Breast epithelium (tissue), 4 donors: ENCODE results near the gene GNB5. TPM values are rescaled to one million over a fixed set of nuclear protein-coding genes. Genes with fewer than 3 reads are reported as not detected.

Experiments used
- DNase-seq, 2 donors: peaks; one replicate each; pipeline ENCODE4 v3.0.0-alpha.2; 2019; ENCODE audit warnings: low spot score in 2 of 2
- H3K27ac ChIP-seq, 2 donors: fragments of 200-600 bp; sonication (generic) in 1 of 2; one replicate each; pipeline ENCODE4 v1.5.1; 2016 to 2019; ENCODE audit warnings: mild to moderate bottlenecking in 1 of 2
- H3K27me3 ChIP-seq, 2 donors: fragments of 200-600 bp; sonication (generic) in 1 of 2; one replicate each; pipeline versions ENCODE4 v1.5.1 to v1.6.0; 2017 to 2019; ENCODE audit warnings: control low read depth in 1 of 2, mild to moderate bottlenecking in 1 of 2
- H3K36me3 ChIP-seq: fragments of 200-600 bp; one replicate; pipeline ENCODE4 v1.5.1; 2019
- H3K4me1 ChIP-seq, 2 donors: fragments of 200-600 bp; sonication (generic); one replicate each; pipeline ENCODE4 v1.5.1; 2016 to 2019; ENCODE audit warnings: control low read depth in 1 of 2
- H3K4me3 ChIP-seq, 3 donors: fragments of 200-600 bp; sonication (generic); 1 replicate in 2 of 3; 2 replicates in 1 of 3; pipeline ENCODE4 v1.5.1; 2016 to 2019; ENCODE audit warnings: mild to moderate bottlenecking in 3 of 3, moderate library complexity in 2 of 3
- H3K9me3 ChIP-seq, 2 donors: fragments of 200-600 bp; sonication (generic) in 1 of 2; one replicate each; pipeline ENCODE4 v1.5.1; 2016 to 2019; ENCODE audit warnings: control low read depth in 1 of 2
- POLR2A ChIP-seq: fragments of 450-650 bp; IDR thresholded peaks from one replicate; pipeline ENCODE4 v1.6.1; 2016; ENCODE audit warnings: antibody characterized with exemption, mild to moderate bottlenecking, moderate library complexity
- POLR2AphosphoS5 ChIP-seq, 3 donors: sonication (generic); formaldehyde crosslinking; IDR thresholded peaks; one replicate each; pipeline ENCODE4 v1.6.1; 2017; ENCODE audit warnings: antibody characterized with exemption in 3 of 3
- intact Hi-C: fragments of 100-400 bp; cut with DNase I; formaldehyde crosslinking; loops from one replicate; pipeline ENCODE4 v1.15.1; 2023; ENCODE audit warnings: low total_unique reads
- total RNA-seq, 3 donors: library from RNA; depleted of rRNA; stranded (reverse); fragments of >200 nt; gene quantifications; one replicate each; pipeline ENCODE4 v1.1.0, GENCODE V29; 2016
- TF ChIP-seq, protein P1 (sequence below), 3 donors: fragments of 450-650 bp; IDR thresholded peaks; one replicate each; pipeline ENCODE4 v1.5.1; 2016 to 2017; ENCODE audit warnings: antibody characterized with exemption in 3 of 3, mild to moderate bottlenecking in 3 of 3, moderate library complexity in 3 of 3

Gene GNB5
- total RNA-seq, 3 donors from 2014 or later: 18.9 to 43.9 (median 43.9) TPM

DNA sequence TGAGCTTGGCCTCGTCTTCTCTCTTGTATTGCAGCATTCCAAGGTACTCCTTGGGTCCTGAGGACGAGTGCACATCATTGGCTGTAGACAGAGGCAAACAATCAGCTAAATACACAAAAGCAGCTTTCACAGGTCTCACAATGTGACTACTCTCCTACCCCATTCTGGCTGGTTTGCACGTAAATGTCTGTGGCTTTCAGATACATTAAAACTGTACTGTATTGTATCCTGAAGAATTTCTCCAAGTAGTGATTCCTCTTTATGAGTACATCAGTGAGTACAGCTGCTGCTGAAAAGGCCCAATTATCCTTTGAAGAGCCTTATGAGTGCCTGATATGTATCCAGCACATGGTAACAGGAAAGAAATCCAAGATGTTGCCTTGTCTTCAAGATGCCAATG, 22.0 kb upstream of the GNB5 start:
- Histone ChIP-seq H3K4me3 (no peak overlapping the region), H3K9me3 (no peaks in the 10 kb centered on the region), H3K27ac (no peak overlapping the region), H3K36me3 (no peaks in the 10 kb centered on the region), H3K4me1 (no peaks in the 10 kb centered on the region), H3K27me3 (no peaks in the 10 kb centered on the region)
- no peak for DNase-seq
- TF ChIP-seq POLR2A: no peak
- no peak for TF ChIP-seq POLR2AphosphoS5 (IDR thresholded peaks at IDR 0.05)
- TF ChIP-seq, protein P1, sequence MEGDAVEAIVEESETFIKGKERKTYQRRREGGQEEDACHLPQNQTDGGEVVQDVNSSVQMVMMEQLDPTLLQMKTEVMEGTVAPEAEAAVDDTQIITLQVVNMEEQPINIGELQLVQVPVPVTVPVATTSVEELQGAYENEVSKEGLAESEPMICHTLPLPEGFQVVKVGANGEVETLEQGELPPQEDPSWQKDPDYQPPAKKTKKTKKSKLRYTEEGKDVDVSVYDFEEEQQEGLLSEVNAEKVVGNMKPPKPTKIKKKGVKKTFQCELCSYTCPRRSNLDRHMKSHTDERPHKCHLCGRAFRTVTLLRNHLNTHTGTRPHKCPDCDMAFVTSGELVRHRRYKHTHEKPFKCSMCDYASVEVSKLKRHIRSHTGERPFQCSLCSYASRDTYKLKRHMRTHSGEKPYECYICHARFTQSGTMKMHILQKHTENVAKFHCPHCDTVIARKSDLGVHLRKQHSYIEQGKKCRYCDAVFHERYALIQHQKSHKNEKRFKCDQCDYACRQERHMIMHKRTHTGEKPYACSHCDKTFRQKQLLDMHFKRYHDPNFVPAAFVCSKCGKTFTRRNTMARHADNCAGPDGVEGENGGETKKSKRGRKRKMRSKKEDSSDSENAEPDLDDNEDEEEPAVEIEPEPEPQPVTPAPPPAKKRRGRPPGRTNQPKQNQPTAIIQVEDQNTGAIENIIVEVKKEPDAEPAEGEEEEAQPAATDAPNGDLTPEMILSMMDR (IDR thresholded peaks at IDR 0.05): no peak
- intact Hi-C loops: no loop called here

DNA sequence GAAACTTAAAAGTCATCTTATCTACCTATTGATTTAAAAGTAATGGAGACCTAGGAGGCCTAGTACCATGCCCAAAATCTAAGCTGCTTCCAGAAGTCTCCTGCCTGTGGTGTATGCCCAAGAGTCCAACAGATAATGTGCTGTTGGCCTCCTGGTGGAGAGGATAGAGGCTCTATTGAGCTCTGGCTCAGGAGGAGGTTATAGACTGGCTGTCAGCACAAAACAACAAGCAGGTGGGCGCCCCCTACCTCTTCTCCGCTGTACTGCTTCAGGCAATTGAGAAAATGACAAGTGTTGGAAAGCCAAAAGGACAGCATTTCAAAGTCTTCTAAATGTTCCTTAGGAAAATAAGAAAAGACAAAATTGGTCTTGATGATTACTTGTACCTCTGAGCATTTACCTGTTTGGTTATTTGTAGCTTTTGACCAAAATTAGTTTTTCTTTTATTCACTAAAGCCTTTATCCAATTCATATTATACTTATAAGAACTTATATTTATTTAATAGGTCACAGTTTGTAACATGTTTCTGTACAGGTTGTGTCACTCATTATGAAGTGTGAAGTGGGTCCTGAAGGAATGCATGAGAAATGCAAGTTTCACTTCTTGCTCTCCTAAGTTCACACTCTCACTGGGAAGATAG, 17.2 kb upstream of the GNB5 start:
- Histone ChIP-seq H3K4me1 (no peaks in the 10 kb centered on the region), H3K27ac (no peak overlapping the region), H3K9me3 (no peaks in the 10 kb centered on the region), H3K27me3 (no peaks in the 10 kb centered on the region), H3K36me3 (no peaks in the 10 kb centered on the region), H3K4me3 (no peak overlapping the region)
- intact Hi-C loops: no loop called here
- TF ChIP-seq, protein P1 (IDR thresholded peaks at IDR 0.05): peak; percentile 15 to 39 (median 30)
- TF ChIP-seq POLR2A (no peak), POLR2AphosphoS5 (IDR thresholded peaks at IDR 0.05) (no peak)
- DNase-seq: no peak

DNA sequence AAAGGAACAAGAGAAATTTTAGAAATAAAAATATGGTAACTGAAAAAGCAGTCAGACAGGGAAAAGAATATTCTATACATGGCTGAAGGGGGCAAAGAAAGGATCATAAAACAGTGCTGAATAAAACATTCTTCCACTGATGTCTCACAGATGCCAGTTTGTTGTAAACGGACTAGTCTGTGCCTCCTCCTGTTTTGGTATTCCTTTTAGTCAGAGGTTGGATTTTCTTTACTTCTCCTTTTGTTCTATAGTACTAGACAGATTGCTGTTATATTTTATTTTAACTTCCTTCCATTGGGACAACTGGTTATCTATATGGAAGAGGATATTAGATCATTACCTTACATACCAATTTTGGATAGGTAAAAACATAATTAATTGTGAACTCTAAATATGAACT, 16.0 kb upstream of the GNB5 start:
- Histone ChIP-seq H3K9me3 (no peaks in the 10 kb centered on the region), H3K36me3 (no peaks in the 10 kb centered on the region), H3K4me1 (no peaks in the 10 kb centered on the region), H3K27me3 (no peaks in the 10 kb centered on the region), H3K27ac (no peak overlapping the region), H3K4me3 (no peak overlapping the region)
- TF ChIP-seq POLR2AphosphoS5 (IDR thresholded peaks at IDR 0.05): no peak
- no peak for TF ChIP-seq POLR2A
- TF ChIP-seq, protein P1 (IDR thresholded peaks at IDR 0.05): no peak
- no peak for DNase-seq
- intact Hi-C loops: no loop called here

DNA sequence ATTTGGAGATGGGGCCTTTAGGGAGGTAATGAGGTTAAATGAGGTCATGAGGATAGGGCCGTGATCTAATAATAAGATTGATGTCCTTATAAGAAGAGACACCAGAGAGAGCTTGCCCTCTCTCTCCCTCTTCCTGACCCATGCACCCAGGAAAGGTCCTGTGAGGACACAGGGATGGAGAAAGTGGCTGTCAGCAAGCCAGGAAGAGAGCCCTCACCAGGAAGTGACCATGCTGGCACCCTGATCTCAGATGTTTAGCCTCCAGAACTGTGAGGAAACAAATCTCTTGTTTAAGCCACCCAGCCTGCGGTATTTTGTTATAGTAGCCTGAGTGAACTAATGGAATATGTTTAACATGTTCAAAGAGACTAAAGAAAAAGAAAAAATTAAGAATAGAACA, 15.3 kb upstream of the GNB5 start:
- intact Hi-C loops: no loop called here
- Histone ChIP-seq H3K4me1 (no peaks in the 10 kb centered on the region), H3K27me3 (no peaks in the 10 kb centered on the region)

DNA sequence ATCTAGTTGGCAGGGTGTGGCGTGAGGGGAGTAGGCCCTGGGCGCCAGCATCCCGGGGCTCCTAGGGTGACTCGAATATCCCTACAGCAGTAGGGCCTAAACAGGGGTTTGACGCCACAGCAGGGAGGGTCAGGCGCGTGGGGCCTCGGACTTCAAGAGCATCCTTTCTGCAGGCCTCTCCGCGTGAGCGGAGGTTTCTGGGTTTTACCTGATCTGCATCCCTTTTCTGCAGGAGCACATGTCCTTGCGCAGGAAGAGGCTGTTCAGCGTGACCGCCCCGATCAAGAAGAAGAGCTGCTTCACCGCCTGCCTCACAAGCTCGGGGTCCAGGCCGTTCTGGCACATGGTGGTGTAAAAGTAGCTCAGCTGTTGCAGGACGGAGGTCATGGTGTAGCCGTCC, 13.5 kb upstream of the GNB5 start:
- no peak overlapping the region for H3K27ac ChIP-seq
- no peaks in the 10 kb centered on the region for H3K36me3 ChIP-seq
- no peak for DNase-seq
- intact Hi-C loops: no loop called here
- no peaks in the 10 kb centered on the region for H3K9me3 ChIP-seq
- no peak for TF ChIP-seq POLR2AphosphoS5 (IDR thresholded peaks at IDR 0.05)
- TF ChIP-seq, protein P1 (IDR thresholded peaks at IDR 0.05): no peak
- no peak for TF ChIP-seq POLR2A
- H3K27me3 ChIP-seq: no peaks in the 10 kb centered on the region
- H3K4me3 ChIP-seq: no peak overlapping the region
- H3K4me1 ChIP-seq: no peaks in the 10 kb centered on the region

More for the DNA sequence above, 15.3 kb upstream of the GNB5 start:
- Histone ChIP-seq H3K27ac (no peak overlapping the region), H3K9me3 (no peaks in the 10 kb centered on the region), H3K36me3 (no peaks in the 10 kb centered on the region), H3K4me3 (no peak overlapping the region)
- DNase-seq: no peak
- TF ChIP-seq POLR2A (no peak), POLR2AphosphoS5 (IDR thresholded peaks at IDR 0.05) (no peak)
- TF ChIP-seq, protein P1 (IDR thresholded peaks at IDR 0.05): no peak
